Measurements from ENCODE around the gene CCDC93. TPM values are rescaled to one million over a fixed set of nuclear protein-coding genes. Genes with fewer than 3 reads are reported as not detected.

Gene CCDC93
- polyA plus RNA-seq, 6 donors from 2014 or later, result 5.1 to 11.6 (median 9.5) TPM

GRCh38 chr2:117979911-117980701, 33.8 kb downstream of the CCDC93 start:
- DNase-seq, result no peak

DNA sequence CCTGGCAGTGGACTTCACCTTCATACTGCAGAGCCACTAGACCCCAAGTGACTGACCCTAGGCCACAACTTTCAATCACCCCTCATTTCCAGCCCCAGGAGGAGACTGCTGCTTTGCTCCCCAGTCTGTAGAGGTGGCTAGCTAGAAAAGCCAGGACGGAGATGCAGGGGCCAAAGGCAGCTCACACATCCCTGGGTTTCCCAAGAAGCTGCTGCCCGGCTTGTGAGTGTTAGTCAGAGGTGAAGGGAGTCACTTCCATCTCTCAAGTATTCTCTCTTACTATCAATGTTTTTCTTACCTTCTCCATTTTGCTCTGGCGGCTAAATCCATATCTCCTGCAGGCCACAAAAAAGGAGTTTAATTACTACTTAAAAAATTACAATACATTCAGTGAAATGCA, 36.2 kb downstream of the CCDC93 start:
- H3K9me3 Mint-ChIP-seq, result no peaks in the 10 kb centered on the region
- H3K4me3 Mint-ChIP-seq, result no peak overlapping the region
- peak overlapping the region in 1 of 6 donors; percentile 80 for H3K27ac Mint-ChIP-seq
- peaks cover 31 to 38% of the 10 kb centered on the region in 2 donors for H3K36me3 Mint-ChIP-seq
- no peak for DNase-seq
- peaks cover 0 to 10% (median 2%) of the 10 kb centered on the region in 3 donors for H3K4me1 Mint-ChIP-seq
- no peak for ATAC-seq (ENCODE audit: low read depth in 2 of 2)
- H3K27me3 Mint-ChIP-seq, result no peaks in the 10 kb centered on the region

More at GRCh38 chr2:117979911-117980701, 33.8 kb downstream of the CCDC93 start:
- no peaks in the 10 kb centered on the region for H3K9me3 Mint-ChIP-seq
- H3K27ac Mint-ChIP-seq, result peak overlapping the region in 2 of 6 donors; percentile 54 to 70
- no peak overlapping the region for H3K4me3 Mint-ChIP-seq
- no peak for ATAC-seq (ENCODE audit: low read depth in 2 of 2)
- H3K4me1 Mint-ChIP-seq, result peaks cover 2 to 10% (median 6%) of the 10 kb centered on the region in 3 donors
- H3K27me3 Mint-ChIP-seq, result no peaks in the 10 kb centered on the region
- peaks cover 31 to 47% of the 10 kb centered on the region in 2 donors for H3K36me3 Mint-ChIP-seq

DNA sequence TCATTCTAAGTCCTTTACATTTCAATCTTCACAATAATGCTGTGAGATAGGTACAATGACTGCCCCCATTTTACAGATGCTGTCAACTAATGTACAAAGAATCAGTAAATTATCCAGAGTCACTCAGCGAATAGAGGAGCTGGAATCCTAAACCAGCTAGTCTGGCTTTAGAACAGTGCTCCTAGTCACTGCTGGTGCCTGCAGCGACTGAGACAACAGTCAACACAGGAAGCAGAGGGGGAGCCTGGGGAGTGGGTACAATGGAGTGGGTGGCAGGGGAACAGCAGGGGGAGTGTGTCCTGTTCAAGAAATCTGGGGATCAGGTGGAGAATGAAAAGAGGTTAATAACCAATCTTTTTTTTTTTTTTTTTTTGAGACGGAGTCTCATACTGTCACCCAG, 37.3 kb downstream of the CCDC93 start:
- DNase-seq, result no peak
- Mint-ChIP-seq H3K36me3 (peaks cover 28 to 41% of the 10 kb centered on the region in 2 donors), H3K4me1 (peaks cover 0 to 13% (median 2%) of the 10 kb centered on the region in 3 donors), H3K27ac (peak overlapping the region in 2 of 6 donors; percentile 71 to 84), H3K27me3 (no peaks in the 10 kb centered on the region), H3K4me3 (no peak overlapping the region), H3K9me3 (no peaks in the 10 kb centered on the region)
- ATAC-seq (ENCODE audit: low read depth in 2 of 2), result no peak

DNA sequence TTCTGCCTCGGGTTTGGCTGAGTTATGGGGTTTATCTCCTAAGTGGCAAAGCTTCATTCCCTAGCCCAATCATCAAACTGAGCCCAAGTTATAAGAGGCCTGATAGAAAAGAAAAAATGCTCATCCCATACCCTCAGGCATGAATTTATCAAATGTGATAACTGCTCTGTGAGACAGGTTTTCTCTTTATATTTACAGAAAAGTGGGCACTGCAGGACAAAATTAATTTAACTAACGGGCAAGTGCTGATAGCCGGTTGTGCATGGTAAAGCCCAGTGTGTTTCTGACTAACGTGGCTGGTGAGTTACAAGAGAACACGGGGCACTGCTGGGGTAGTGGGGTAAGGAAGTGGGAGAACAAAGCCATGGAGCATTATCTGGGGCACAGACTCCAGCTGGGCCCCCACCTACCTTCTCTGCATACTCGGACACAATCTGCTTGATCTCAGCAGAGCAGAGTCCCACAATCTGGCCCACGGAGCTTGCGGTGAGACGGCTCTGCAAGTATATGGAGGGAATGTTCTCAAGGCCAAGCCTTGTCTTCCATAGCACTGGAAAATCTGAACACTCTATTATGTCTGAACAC, 40.3 kb downstream of the CCDC93 start:
- no peak overlapping the region for H3K27ac Mint-ChIP-seq
- H3K36me3 Mint-ChIP-seq, result peaks cover 28 to 39% of the 10 kb centered on the region in 2 donors
- H3K4me1 Mint-ChIP-seq, result peaks cover 4% of the 10 kb centered on the region in 3 donors
- no peaks in the 10 kb centered on the region for H3K9me3 Mint-ChIP-seq
- DNase-seq (no peak), ATAC-seq (ENCODE audit: low read depth in 2 of 2) (no peak)
- no peaks in the 10 kb centered on the region for H3K27me3 Mint-ChIP-seq
- no peak overlapping the region for H3K4me3 Mint-ChIP-seq

DNA sequence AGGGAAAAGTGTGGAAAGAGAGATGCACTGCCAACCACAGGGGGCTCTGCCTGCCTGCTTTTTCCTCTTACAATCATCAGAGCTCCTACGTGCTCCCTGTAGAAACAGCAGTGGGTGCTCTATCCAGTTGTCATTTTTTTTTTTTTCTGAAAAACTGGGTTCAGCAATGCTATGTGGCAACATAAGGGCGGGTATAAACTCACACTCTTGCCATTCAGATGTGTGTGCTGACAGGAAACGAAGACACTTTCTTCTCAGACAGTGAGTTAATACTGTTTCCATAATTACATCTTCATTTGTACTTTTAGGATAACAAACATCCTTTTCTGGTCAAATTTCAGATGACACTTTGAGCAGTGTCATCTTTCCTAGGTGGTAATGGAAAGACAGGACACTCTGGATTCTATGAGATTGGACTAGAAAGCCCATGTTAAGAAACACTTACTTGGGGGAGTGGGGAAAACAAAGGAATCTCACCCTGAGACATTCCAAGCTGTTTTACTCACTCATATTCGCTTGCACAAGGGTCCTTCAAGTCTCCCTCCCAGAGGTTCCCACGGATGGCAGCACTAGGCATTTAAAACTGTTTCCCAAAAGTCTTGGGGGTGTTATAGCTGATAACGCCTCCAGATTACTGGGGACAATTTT, 41.3 kb downstream of the CCDC93 start:
- DNase-seq (no peak), ATAC-seq (ENCODE audit: low read depth in 2 of 2) (no peak)
- Mint-ChIP-seq H3K27ac (peak overlapping the region in 4 of 6 donors; percentile 2 to 85 (median 8)), H3K27me3 (no peaks in the 10 kb centered on the region), H3K36me3 (peaks cover 23 to 43% of the 10 kb centered on the region in 2 donors), H3K4me3 (no peak overlapping the region), H3K4me1 (peaks cover 4 to 11% (median 4%) of the 10 kb centered on the region in 3 donors), H3K9me3 (no peaks in the 10 kb centered on the region)

DNA sequence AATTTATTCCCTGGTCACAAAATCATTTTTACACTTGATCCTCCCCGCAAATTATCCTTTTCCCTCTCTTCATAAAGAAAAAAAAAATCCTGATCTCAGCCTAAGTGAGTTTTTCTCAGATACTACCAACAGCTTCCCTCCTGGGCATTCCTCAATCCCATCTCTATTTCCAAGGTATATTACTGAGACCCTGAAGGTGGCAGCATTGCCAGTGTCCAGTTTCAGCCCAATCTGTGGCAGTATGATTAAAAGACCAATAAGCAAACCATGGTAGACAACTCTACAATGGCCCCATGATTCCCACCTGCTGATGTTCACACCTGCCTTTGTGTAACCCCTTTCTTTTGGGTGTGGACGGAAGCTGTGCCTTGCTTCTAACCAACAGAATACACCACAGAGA, 45.1 kb downstream of the CCDC93 start:
- Mint-ChIP-seq H3K4me3 (no peak overlapping the region), H3K27me3 (no peaks in the 10 kb centered on the region), H3K36me3 (peaks cover 19 to 34% of the 10 kb centered on the region in 2 donors), H3K27ac (peak overlapping the region in 3 of 6 donors; percentile 17 to 86 (median 32)), H3K9me3 (no peaks in the 10 kb centered on the region), H3K4me1 (peaks cover 4 to 11% (median 4%) of the 10 kb centered on the region in 3 donors)
- ATAC-seq (ENCODE audit: low read depth in 2 of 2) (no peak), DNase-seq (no peak)

DNA sequence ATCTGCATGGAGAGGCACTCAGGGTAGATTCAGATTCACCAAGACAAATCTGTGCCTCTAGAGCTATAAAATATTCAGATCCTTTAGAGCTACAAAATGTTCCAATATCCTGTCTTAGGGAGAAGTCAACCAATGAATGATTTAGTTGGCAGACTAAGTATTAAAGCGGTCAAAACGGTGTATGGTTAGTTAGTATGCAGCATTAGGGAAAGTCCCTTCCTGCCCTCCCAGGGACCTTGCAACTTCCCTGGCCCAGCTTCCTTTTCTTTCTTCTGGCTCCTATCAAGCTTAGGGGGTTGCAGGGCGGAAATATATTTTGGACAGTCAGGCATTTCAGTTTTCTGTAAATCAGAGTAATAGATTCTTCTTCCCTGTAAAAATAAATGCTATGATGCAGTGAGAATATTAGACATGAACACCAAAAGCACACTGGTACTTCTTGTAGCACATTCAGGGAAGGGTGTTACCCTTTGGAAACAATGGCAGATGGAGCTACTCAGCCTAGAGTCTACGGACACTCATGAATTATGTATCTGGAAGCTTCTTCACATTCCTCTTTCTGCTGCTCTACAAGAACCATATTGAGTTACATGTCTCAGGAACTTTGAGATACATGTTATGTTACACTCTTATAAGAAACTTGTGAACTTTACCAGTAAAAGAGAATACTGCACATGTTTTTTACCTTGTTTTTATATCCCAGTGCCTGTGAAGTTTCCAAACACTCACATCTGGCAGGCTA, 45.7 kb downstream of the CCDC93 start:
- DNase-seq (no peak), ATAC-seq (ENCODE audit: low read depth in 2 of 2) (no peak)
- Mint-ChIP-seq H3K36me3 (peaks cover 21 to 33% of the 10 kb centered on the region in 2 donors), H3K27ac (peak overlapping the region in 2 of 6 donors; percentile 32 to 77), H3K27me3 (no peaks in the 10 kb centered on the region), H3K4me3 (no peak overlapping the region), H3K9me3 (no peaks in the 10 kb centered on the region), H3K4me1 (peaks cover 4 to 11% (median 4%) of the 10 kb centered on the region in 3 donors)

GRCh38 chr2:117963446-117963845, 50.4 kb downstream of the CCDC93 start:
- Mint-ChIP-seq H3K4me3 (no peak overlapping the region), H3K27me3 (no peaks in the 10 kb centered on the region), H3K36me3 (peaks cover 11 to 20% of the 10 kb centered on the region in 2 donors), H3K4me1 (peaks cover 0 to 6% (median 0%) of the 10 kb centered on the region in 3 donors), H3K9me3 (no peaks in the 10 kb centered on the region), H3K27ac (peak overlapping the region in 1 of 6 donors; percentile 25)
- ATAC-seq (ENCODE audit: low read depth in 2 of 2) (no peak), DNase-seq (no peak)

DNA sequence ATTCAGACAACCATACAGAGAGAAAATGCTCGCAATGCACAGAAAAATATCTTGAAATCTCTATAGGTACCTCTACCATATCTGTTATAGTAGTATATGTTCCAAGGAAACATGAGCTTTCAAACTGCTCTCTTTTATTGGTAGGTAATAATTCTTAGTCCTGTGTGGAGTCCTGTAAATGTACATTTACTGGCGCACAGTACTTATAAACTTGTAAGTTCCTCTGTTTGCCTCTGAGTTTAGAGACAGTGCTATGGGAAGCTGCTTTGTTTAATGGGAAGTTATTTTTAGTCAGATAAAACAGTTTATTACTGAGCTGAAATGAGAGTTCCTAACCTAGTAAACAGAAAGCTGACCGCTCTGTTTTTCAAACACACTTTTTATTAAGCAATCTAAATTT, 52.7 kb downstream of the CCDC93 start:
- Mint-ChIP-seq H3K27me3 (no peaks in the 10 kb centered on the region), H3K9me3 (no peaks in the 10 kb centered on the region), H3K27ac (peak overlapping the region in 1 of 6 donors; percentile 34), H3K4me1 (no peaks in the 10 kb centered on the region), H3K4me3 (no peak overlapping the region), H3K36me3 (peaks cover 27 to 40% of the 10 kb centered on the region in 2 donors)
- no peak for ATAC-seq (ENCODE audit: low read depth in 2 of 2)
- DNase-seq, result no peak

- H3K27me3 Mint-ChIP-seq, result no peaks in the 10 kb centered on the region
- H3K27ac Mint-ChIP-seq, result peak overlapping the region in 2 of 6 donors; percentile 4 to 80
- H3K4me3 Mint-ChIP-seq, result no peak overlapping the region
- no peak for ATAC-seq (ENCODE audit: low read depth in 2 of 2)
- H3K9me3 Mint-ChIP-seq, result no peaks in the 10 kb centered on the region
- no peaks in the 10 kb centered on the region for H3K4me1 Mint-ChIP-seq
- DNase-seq, result no peak
- H3K36me3 Mint-ChIP-seq, result peaks cover 27 to 45% of the 10 kb centered on the region in 2 donors
Measured at GRCh38 chr2:117960231-117960630, 53.6 kb downstream of the CCDC93 start.

DNA sequence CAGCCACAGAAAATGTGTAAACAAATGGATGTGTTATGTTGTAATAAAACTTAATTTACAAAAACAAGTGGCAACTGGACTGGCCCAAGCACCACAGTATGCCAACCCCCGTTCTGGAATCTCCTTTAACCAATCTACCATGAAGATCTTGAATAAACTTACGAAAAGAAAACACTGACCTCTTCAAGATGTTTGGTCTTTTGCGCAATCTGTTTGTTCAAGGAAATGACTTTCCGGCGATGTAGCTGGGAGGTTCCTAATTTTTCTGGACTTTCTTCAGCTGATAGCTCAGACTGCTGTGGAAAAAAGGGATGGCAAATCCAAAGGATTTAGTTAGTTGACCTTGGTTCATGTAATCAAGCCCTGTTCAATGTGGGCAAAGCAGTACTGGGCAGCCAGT, 55.7 kb downstream of the CCDC93 start:
- H3K36me3 Mint-ChIP-seq, result peaks cover 38 to 64% of the 10 kb centered on the region in 2 donors
- no peak for ATAC-seq (ENCODE audit: low read depth in 2 of 2)
- H3K27me3 Mint-ChIP-seq, result no peaks in the 10 kb centered on the region
- no peak overlapping the region for H3K4me3 Mint-ChIP-seq
- H3K9me3 Mint-ChIP-seq, result no peaks in the 10 kb centered on the region
- H3K27ac Mint-ChIP-seq, result peak overlapping the region in 3 of 6 donors; percentile 22 to 66 (median 22)
- H3K4me1 Mint-ChIP-seq, result no peaks in the 10 kb centered on the region
- DNase-seq, result no peak

- Mint-ChIP-seq H3K27ac (peak overlapping the region in 2 of 6 donors; percentile 31 to 66), H3K4me1 (no peaks in the 10 kb centered on the region), H3K27me3 (no peaks in the 10 kb centered on the region), H3K9me3 (no peaks in the 10 kb centered on the region), H3K36me3 (peaks cover 38 to 62% of the 10 kb centered on the region in 2 donors), H3K4me3 (peak overlapping the region in 1 of 8 donors; percentile 18)
- ATAC-seq (ENCODE audit: low read depth in 2 of 2) (no peak), DNase-seq (no peak)
Measured at GRCh38 chr2:117957616-117958015, 56.3 kb downstream of the CCDC93 start.

Data from naive B cell (primary cell).